Neutrophil (primary cell): ENCODE measurements around the gene TMEM223.

Experiments used
- H3K27ac ChIP-seq: fragments of 200-600 bp; sonication (generic); 2 replicates; pipeline ENCODE4 v1.5.1; 2016; ENCODE audit warnings: mild to moderate bottlenecking, moderate library complexity
- H3K27me3 ChIP-seq: fragments of 200-600 bp; sonication (generic); 2 replicates; pipeline ENCODE4 v1.6.0; 2016; ENCODE audit warnings: mild to moderate bottlenecking
- H3K36me3 ChIP-seq: fragments of 200-600 bp; sonication (generic); 2 replicates; pipeline ENCODE4 v1.5.1; 2017
- H3K4me1 ChIP-seq, 2 experiments: fragments of 200-600 bp in 1 of 2; sonication (generic) in 1 of 2; 1 replicate in 1 of 2; 2 replicates in 1 of 2; pipeline versions ENCODE4 v1.5.1 to v1.6.1; 2013 to 2016; ENCODE audit warnings: low read depth in 1 of 2, low read length in 1 of 2, mild to moderate bottlenecking in 1 of 2, moderate library complexity in 1 of 2; ENCODE audit not compliant: control insufficient read depth in 1 of 2, insufficient read depth in 1 of 2
- H3K4me3 ChIP-seq, 2 experiments: fragments of 200-600 bp in 1 of 2; sonication (generic) in 1 of 2; 1 replicate in 1 of 2; 2 replicates in 1 of 2; pipeline ENCODE4 v1.5.1; 2013 to 2016; ENCODE audit warnings: low read depth in 1 of 2, low read length in 1 of 2, mild to moderate bottlenecking in 1 of 2, moderate library complexity in 1 of 2
- H3K9me3 ChIP-seq: fragments of 200-600 bp; sonication (generic); 2 replicates; pipeline ENCODE4 v1.5.1; 2016
- TF ChIP-seq, protein P1 (sequence below): fragments of 200-600 bp; sonication (generic); IDR thresholded peaks from 2 replicates; pipeline ENCODE4 v1.5.1; 2016; ENCODE audit warnings: antibody characterized with exemption

The TMEM223 gene

DNA sequence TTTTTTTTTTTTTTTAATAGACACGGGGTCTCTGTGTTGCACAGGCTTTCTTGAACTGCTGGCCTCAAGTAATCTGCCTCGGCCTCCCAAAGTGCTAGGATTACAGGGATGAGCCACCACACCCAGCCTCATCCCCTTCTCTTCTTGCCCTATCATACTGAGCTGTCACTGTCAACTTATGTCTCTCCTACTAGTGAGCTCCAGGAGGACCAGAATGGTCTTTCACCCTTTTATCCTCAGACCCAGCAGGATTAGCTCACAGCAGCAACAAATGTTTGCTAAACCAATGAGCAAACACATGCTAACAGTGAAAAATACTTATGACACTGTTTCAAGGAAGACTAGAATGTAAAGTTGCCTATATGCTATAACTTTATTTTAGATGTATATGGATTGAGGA is 19.9 kb upstream of the TMEM223 start:
- TF ChIP-seq, protein P1, sequence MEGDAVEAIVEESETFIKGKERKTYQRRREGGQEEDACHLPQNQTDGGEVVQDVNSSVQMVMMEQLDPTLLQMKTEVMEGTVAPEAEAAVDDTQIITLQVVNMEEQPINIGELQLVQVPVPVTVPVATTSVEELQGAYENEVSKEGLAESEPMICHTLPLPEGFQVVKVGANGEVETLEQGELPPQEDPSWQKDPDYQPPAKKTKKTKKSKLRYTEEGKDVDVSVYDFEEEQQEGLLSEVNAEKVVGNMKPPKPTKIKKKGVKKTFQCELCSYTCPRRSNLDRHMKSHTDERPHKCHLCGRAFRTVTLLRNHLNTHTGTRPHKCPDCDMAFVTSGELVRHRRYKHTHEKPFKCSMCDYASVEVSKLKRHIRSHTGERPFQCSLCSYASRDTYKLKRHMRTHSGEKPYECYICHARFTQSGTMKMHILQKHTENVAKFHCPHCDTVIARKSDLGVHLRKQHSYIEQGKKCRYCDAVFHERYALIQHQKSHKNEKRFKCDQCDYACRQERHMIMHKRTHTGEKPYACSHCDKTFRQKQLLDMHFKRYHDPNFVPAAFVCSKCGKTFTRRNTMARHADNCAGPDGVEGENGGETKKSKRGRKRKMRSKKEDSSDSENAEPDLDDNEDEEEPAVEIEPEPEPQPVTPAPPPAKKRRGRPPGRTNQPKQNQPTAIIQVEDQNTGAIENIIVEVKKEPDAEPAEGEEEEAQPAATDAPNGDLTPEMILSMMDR: no peak
- Histone ChIP-seq H3K36me3 (no peaks in the 10 kb centered on the region), H3K4me3 (no peak overlapping the region), H3K27ac (no peak overlapping the region), H3K27me3 (no peaks in the 10 kb centered on the region), H3K4me1 (peaks cover 45 to 49% of the 10 kb centered on the region in 2 experiments), H3K9me3 (no peaks in the 10 kb centered on the region)

DNA sequence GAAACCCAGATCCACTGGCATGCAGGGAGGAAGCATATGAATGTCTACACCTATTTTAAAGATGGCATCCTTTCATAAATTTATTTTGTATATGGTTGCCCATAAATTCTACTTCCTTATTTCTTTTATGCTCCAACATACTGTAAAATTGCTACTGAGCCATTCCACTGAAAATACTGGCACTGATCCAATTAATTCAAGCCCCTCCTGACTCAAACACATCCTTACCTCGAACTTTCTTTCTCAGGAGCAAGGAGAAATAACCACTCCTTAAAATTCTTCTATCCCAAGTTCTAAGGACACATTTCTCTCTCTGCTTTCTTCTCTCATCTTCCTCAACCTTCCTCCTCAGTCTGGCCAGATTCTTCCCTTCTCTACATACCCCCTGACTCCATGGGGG is 18.9 kb upstream of the TMEM223 start:
- TF ChIP-seq, protein P1: no peak
- Histone ChIP-seq H3K9me3 (no peaks in the 10 kb centered on the region), H3K36me3 (no peaks in the 10 kb centered on the region), H3K4me1 (peaks cover 45 to 49% of the 10 kb centered on the region in 2 experiments), H3K4me3 (no peak overlapping the region), H3K27ac (peak overlapping the region; percentile 48), H3K27me3 (no peaks in the 10 kb centered on the region)

GRCh38 chr11:62806611-62807121 is 14.9 kb upstream of the TMEM223 start:
- TF ChIP-seq, protein P1: no peak
- Histone ChIP-seq H3K4me3 (peak overlapping the region; percentile 73 to 87), H3K9me3 (no peaks in the 10 kb centered on the region), H3K27ac (peak overlapping the region; percentile 95), H3K4me1 (peaks cover 47 to 48% of the 10 kb centered on the region in 2 experiments), H3K36me3 (peaks cover 21% of the 10 kb centered on the region), H3K27me3 (no peaks in the 10 kb centered on the region)

DNA sequence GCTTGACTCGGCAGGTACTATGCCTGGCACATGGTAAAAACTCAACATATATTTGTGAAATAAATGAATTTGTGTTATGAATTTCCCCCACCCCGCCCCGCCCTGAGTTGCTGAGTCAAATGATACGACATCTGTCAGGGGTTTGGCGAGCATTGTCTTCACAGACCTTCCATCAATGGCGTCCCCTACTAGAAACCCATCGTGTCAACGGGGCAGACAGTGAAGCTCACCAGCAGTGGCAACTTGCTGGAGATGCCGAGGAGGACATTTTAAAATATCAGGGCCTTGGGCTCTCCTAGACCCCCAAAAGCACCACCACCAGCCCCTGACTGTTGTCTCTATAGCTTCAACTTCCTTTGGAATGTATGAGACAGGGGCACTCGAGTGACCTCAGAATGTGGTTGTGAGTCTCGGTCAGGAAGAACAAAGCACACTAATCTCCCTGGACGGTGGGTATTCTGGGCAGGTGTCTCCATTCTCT is 14.2 kb upstream of the TMEM223 start:
- H3K27me3 ChIP-seq: no peaks in the 10 kb centered on the region
- no peaks in the 10 kb centered on the region for H3K9me3 ChIP-seq
- H3K27ac ChIP-seq: peak overlapping the region; percentile 95
- peaks cover 27% of the 10 kb centered on the region for H3K36me3 ChIP-seq
- H3K4me1 ChIP-seq: peaks cover 47 to 48% of the 10 kb centered on the region in 2 experiments
- TF ChIP-seq, protein P1: no peak
- H3K4me3 ChIP-seq: peak overlapping the region; percentile 73 to 87

DNA sequence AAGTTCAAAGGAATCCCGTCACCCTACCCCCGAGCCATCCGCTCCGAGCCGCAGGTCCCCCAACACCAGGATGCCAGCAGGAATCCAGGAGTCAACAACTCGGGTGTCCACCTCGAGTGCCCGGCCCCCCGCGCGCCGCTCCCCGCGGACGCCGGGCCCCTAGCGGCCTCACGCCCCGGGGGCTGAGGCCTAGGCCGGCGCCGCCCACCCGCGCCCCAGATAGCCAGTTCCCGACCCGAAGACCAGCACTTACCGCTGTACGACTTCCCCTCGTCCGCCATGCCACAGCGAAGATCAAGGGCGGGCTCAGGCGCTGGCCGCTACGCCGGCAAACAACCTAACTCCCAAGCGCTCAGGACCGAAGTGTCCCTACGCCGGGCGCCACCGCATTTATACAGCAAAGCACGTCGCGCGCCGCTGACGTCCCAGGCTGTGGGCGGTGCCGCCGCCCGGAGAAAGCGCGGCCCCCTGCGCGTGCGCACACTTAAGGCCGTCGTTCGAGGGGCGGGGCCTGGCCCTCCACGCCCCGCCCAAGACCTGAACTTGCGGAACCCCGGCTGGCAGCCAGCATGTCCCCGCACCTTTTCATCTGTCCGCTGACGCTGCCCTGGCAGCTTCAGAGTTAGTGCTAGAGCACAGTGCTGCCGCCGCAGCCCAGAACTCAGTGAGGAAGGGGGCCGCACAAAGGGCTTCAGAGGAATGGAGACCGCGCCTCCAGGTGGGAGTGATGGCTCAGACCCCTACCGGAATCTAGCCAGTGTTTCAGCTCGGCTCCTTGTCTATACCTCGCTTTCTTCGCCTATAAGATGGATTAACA is 13.5 kb upstream of the TMEM223 start, which contains the start of gene NXF1:
Gene NXF1, minus strand, starts transcription at position 365 of the 817 bp plus-strand sequence. Its CDS starts 84 bp downstream, at position 281.
- Histone ChIP-seq H3K36me3 (peaks cover 34% of the 10 kb centered on the region), H3K4me1 (peaks cover 47 to 48% of the 10 kb centered on the region in 2 experiments), H3K27ac (peak within 1 kb of the TSS; percentile 95), H3K9me3 (no peaks in the 10 kb centered on the region), H3K4me3 (peak within 1 kb of the TSS; percentile 73 to 87), H3K27me3 (no peaks in the 10 kb centered on the region)
- TF ChIP-seq, protein P1: peak; percentile 66
